K562 (cell line): ENCODE results near the gene CLP1. TPM values are rescaled to one million over a fixed set of nuclear protein-coding genes. Genes with fewer than 3 reads are reported as not detected.

Experiments used
- BRD4 ChIP-seq: fragments of 200-600 bp; sonication (generic); IDR thresholded peaks from 2 replicates; pipeline ENCODE4 v1.6.1; 2017; ENCODE audit warnings: inconsistent platforms
- CTCFL ChIP-seq: IDR thresholded peaks from 2 replicates; pipeline ENCODE4 v1.6.1; 2011; ENCODE audit warnings: borderline replicate concordance, low read depth, mild to moderate bottlenecking, moderate library complexity, low read length; ENCODE audit not compliant: insufficient read depth, poor library complexity, severe bottlenecking
- EHMT2 ChIP-seq: fragments of 450-650 bp; IDR thresholded peaks from 2 replicates; pipeline ENCODE4 v1.6.1; 2018; ENCODE audit warnings: antibody characterized with exemption
- EP400 ChIP-seq: fragments of 450-650 bp; IDR thresholded peaks from 2 replicates; pipeline ENCODE4 v1.6.1; 2017; ENCODE audit warnings: antibody characterized with exemption, mild to moderate bottlenecking, moderate library complexity
- ESRRA ChIP-seq: fragments of 450-650 bp; IDR thresholded peaks from 2 replicates; pipeline ENCODE4 v1.6.1; 2014; ENCODE audit warnings: low read depth, mild to moderate bottlenecking, moderate library complexity, borderline replicate concordance
- GABPB2 ChIP-seq: fragments of 250-450 bp; sonication (Bioruptor Pico); conservative IDR thresholded peaks from 2 replicates; pipeline ENCODE4 v1.5.1; 2021; ENCODE audit warnings: mild to moderate bottlenecking
- PML ChIP-seq: IDR thresholded peaks from 2 replicates; pipeline ENCODE4 v1.6.1; 2012; ENCODE audit warnings: low read length, inconsistent platforms
- POLR2G ChIP-seq: fragments of 200-400 bp; formaldehyde crosslinking; IDR thresholded peaks from 2 replicates; pipeline ENCODE4 v1.6.1; 2017; ENCODE audit warnings: low read depth, mild to moderate bottlenecking, antibody characterized with exemption, low read length, moderate library complexity
- PTTG1 ChIP-seq: fragments of 450-650 bp; IDR thresholded peaks from 2 replicates; pipeline ENCODE4 v1.6.1; 2016; ENCODE audit warnings: low read depth, mild to moderate bottlenecking, missing genetic modification characterization, missing compliant biosample characterization
- SMARCC2 ChIP-seq: fragments of 450-650 bp; IDR thresholded peaks from 2 replicates; pipeline ENCODE4 v1.6.1; 2017; ENCODE audit warnings: antibody characterized with exemption, moderate library complexity, mild to moderate bottlenecking, low read depth
- STAT5A ChIP-seq: IDR thresholded peaks from 2 replicates; pipeline ENCODE4 v1.6.1; 2012; ENCODE audit warnings: low read length, inconsistent platforms, borderline replicate concordance
- TGIF2 ChIP-seq: sonication (generic); formaldehyde crosslinking; IDR thresholded peaks from 2 replicates; pipeline ENCODE4 v1.8.1; 2022; ENCODE audit warnings: mild to moderate bottlenecking, missing genetic modification reagents, moderate library complexity
- U2AF2 ChIP-seq: fragments of 200-400 bp; formaldehyde crosslinking; optimal IDR thresholded peaks from 2 replicates; pipeline ENCODE3; 2017; ENCODE audit warnings: low read depth, mild to moderate bottlenecking, low read length
- XRCC4 ChIP-seq: IDR thresholded peaks from one replicate; pipeline ENCODE4 v1.6.1; 2011; ENCODE audit not compliant: insufficient read depth, insufficient read length; ENCODE audit errors: extremely low read depth
- ZNF707 ChIP-seq: fragments of 250-450 bp; sonication (Bioruptor Pico); conservative IDR thresholded peaks from 2 replicates; pipeline ENCODE4 v1.8.0; 2022; ENCODE audit warnings: inconsistent platforms, mild to moderate bottlenecking, moderate library complexity
- polyA plus RNA-seq, 8 experiments: library from polyadenylated mRNA; depleted of rRNA in 4 of 8; stranded (reverse) in 5 of 8; unstranded in 3 of 8; fragments of >200 nt; fragmentation: Nextera tagmentation in 2 of 8; fragmentation: Illumina TruSeq in 1 of 8; extraction: Ambion mirVana in 2 of 8; extraction: Trizol in 1 of 8; gene quantifications; 2 replicates each; pipeline versions ENCODE4 v1.2.1 to v1.2.3, GENCODE V29; 2011 to 2014; ENCODE audit warnings: inconsistent platforms in 1 of 8, missing spikeins in 1 of 8
- total RNA-seq, 7 experiments: library from RNA; depleted of rRNA in 6 of 7; stranded (reverse); fragments of >200 nt in 6 of 7; fragmentation: Illumina TruSeq in 2 of 7; extraction: Trizol in 2 of 7; gene quantifications; 2 replicates each; pipeline versions ENCODE4 v1.2.1 to v1.2.3, GENCODE V29; 2011 to 2021; ENCODE audit warnings: low replicate concordance in 1 of 7
- TF ChIP-seq, protein P1 (sequence below): fragments of 200-600 bp; sonication (generic); IDR thresholded peaks from one replicate; pipeline ENCODE4 v1.6.1; 2012; ENCODE audit warnings: mild to moderate bottlenecking, low read depth, low read length, inconsistent platforms

The CLP1 gene
- total and polyA plus RNA-seq, 9 of the 15 experiments (the other 6 are each of a cell fraction or from before 2014, with no cell fraction given) = 19.1 to 46.2 (median 27.8) TPM

GRCh38 chr11:57668434-57668782 lies 10.8 kb downstream of the CLP1 start (continued):
- TF ChIP-seq EHMT2 (no peak), U2AF2 (no peak), ZNF707 (no peak), SMARCC2 (no peak), PTTG1 (tag) (no peak), GABPB2 (no peak), BRD4 (peak; percentile 71; the same call in 1 of the 2 replicates), TGIF2 (no peak), ESRRA (no peak), CTCFL (no peak), XRCC4 (no peak), POLR2G (no peak), EP400 (no peak), PML (no peak), STAT5A (no peak)
- TF ChIP-seq, protein P1, sequence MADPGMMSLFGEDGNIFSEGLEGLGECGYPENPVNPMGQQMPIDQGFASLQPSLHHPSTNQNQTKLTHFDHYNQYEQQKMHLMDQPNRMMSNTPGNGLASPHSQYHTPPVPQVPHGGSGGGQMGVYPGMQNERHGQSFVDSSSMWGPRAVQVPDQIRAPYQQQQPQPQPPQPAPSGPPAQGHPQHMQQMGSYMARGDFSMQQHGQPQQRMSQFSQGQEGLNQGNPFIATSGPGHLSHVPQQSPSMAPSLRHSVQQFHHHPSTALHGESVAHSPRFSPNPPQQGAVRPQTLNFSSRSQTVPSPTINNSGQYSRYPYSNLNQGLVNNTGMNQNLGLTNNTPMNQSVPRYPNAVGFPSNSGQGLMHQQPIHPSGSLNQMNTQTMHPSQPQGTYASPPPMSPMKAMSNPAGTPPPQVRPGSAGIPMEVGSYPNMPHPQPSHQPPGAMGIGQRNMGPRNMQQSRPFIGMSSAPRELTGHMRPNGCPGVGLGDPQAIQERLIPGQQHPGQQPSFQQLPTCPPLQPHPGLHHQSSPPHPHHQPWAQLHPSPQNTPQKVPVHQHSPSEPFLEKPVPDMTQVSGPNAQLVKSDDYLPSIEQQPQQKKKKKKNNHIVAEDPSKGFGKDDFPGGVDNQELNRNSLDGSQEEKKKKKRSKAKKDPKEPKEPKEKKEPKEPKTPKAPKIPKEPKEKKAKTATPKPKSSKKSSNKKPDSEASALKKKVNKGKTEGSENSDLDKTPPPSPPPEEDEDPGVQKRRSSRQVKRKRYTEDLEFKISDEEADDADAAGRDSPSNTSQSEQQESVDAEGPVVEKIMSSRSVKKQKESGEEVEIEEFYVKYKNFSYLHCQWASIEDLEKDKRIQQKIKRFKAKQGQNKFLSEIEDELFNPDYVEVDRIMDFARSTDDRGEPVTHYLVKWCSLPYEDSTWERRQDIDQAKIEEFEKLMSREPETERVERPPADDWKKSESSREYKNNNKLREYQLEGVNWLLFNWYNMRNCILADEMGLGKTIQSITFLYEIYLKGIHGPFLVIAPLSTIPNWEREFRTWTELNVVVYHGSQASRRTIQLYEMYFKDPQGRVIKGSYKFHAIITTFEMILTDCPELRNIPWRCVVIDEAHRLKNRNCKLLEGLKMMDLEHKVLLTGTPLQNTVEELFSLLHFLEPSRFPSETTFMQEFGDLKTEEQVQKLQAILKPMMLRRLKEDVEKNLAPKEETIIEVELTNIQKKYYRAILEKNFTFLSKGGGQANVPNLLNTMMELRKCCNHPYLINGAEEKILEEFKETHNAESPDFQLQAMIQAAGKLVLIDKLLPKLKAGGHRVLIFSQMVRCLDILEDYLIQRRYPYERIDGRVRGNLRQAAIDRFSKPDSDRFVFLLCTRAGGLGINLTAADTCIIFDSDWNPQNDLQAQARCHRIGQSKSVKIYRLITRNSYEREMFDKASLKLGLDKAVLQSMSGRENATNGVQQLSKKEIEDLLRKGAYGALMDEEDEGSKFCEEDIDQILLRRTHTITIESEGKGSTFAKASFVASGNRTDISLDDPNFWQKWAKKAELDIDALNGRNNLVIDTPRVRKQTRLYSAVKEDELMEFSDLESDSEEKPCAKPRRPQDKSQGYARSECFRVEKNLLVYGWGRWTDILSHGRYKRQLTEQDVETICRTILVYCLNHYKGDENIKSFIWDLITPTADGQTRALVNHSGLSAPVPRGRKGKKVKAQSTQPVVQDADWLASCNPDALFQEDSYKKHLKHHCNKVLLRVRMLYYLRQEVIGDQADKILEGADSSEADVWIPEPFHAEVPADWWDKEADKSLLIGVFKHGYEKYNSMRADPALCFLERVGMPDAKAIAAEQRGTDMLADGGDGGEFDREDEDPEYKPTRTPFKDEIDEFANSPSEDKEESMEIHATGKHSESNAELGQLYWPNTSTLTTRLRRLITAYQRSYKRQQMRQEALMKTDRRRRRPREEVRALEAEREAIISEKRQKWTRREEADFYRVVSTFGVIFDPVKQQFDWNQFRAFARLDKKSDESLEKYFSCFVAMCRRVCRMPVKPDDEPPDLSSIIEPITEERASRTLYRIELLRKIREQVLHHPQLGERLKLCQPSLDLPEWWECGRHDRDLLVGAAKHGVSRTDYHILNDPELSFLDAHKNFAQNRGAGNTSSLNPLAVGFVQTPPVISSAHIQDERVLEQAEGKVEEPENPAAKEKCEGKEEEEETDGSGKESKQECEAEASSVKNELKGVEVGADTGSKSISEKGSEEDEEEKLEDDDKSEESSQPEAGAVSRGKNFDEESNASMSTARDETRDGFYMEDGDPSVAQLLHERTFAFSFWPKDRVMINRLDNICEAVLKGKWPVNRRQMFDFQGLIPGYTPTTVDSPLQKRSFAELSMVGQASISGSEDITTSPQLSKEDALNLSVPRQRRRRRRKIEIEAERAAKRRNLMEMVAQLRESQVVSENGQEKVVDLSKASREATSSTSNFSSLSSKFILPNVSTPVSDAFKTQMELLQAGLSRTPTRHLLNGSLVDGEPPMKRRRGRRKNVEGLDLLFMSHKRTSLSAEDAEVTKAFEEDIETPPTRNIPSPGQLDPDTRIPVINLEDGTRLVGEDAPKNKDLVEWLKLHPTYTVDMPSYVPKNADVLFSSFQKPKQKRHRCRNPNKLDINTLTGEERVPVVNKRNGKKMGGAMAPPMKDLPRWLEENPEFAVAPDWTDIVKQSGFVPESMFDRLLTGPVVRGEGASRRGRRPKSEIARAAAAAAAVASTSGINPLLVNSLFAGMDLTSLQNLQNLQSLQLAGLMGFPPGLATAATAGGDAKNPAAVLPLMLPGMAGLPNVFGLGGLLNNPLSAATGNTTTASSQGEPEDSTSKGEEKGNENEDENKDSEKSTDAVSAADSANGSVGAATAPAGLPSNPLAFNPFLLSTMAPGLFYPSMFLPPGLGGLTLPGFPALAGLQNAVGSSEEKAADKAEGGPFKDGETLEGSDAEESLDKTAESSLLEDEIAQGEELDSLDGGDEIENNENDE = no peak
